Measurements from ENCODE around the gene CDC14A. TPM values are rescaled to one million over a fixed set of nuclear protein-coding genes. Genes with fewer than 3 reads are reported as not detected.

Gene CDC14A
- total RNA-seq, 1 donor from 2014 or later = 6.3 TPM

- H3K79me2 ChIP-seq (ENCODE audit: insufficient read depth, low read length) = peaks cover 5% of the 10 kb centered on the region
- H2AFZ ChIP-seq (ENCODE audit: low read depth, low read length) = no peak overlapping the region
- H3K9me3 ChIP-seq (ENCODE audit: insufficient read depth, low read depth, low read length) = no peaks in the 10 kb centered on the region
- peaks cover 11% of the 10 kb centered on the region for H4K20me1 ChIP-seq (ENCODE audit: insufficient read depth, low read length)
- TF ChIP-seq CTCF (IDR thresholded peaks at IDR 0.05; ENCODE audit: insufficient read depth, low read depth, low read length) (no peak), EZH2 (IDR thresholded peaks at IDR 0.05; ENCODE audit: insufficient read depth, low read length) (no peak)
- DNase-seq (ENCODE audit: low read depth) (no peak), FAIRE-seq (no peak)
- H3K27ac ChIP-seq (ENCODE audit: low read depth, low read length) = no peak overlapping the region
- H3K9ac ChIP-seq (ENCODE audit: low read length) = no peak overlapping the region
- peaks cover 19% of the 10 kb centered on the region for H3K4me1 Mint-ChIP-seq (ENCODE audit: low read depth, unreplicated experiment)
- no peaks in the 10 kb centered on the region for H3K9me3 Mint-ChIP-seq (ENCODE audit: unreplicated experiment)
- H3K27ac Mint-ChIP-seq (ENCODE audit: unreplicated experiment) = no peak overlapping the region
- peaks cover 14% of the 10 kb centered on the region for H3K4me1 ChIP-seq (ENCODE audit: insufficient read depth, low read length)
- H3K4me3 ChIP-seq (ENCODE audit: insufficient read depth, low read depth, low read length) = no peak overlapping the region
- H3K36me3 ChIP-seq (ENCODE audit: insufficient read depth, low read length) = no peaks in the 10 kb centered on the region
- H3K36me3 Mint-ChIP-seq (ENCODE audit: low read depth, unreplicated experiment) = peaks cover 7% of the 10 kb centered on the region
- no peak overlapping the region for H3K4me2 ChIP-seq (ENCODE audit: low read length)
- no peaks in the 10 kb centered on the region for H3K27me3 ChIP-seq (ENCODE audit: insufficient read depth, low read length)
- no peaks in the 10 kb centered on the region for H3K27me3 Mint-ChIP-seq (ENCODE audit: low read depth, unreplicated experiment)
- H3K4me3 Mint-ChIP-seq (ENCODE audit: unreplicated experiment) = no peak overlapping the region
Measured at GRCh38 chr1:100359139-100359538, 6.8 kb downstream of the CDC14A start.

GRCh38 chr1:100360790-100361510 is 8.6 kb downstream of the CDC14A start:
- no peak overlapping the region for H2AFZ ChIP-seq (ENCODE audit: low read depth, low read length)
- H3K27me3 ChIP-seq (ENCODE audit: insufficient read depth, low read length) = no peaks in the 10 kb centered on the region
- FAIRE-seq (peak; percentile 26), DNase-seq (ENCODE audit: low read depth) (peak; percentile 67)
- TF ChIP-seq CTCF (IDR thresholded peaks at IDR 0.05; ENCODE audit: insufficient read depth, low read depth, low read length) (no peak), EZH2 (IDR thresholded peaks at IDR 0.05; ENCODE audit: insufficient read depth, low read length) (no peak)
- no peaks in the 10 kb centered on the region for H3K9me3 ChIP-seq (ENCODE audit: insufficient read depth, low read depth, low read length)
- H3K79me2 ChIP-seq (ENCODE audit: insufficient read depth, low read length) = peaks cover under 1% of the 10 kb centered on the region
- H3K4me1 Mint-ChIP-seq (ENCODE audit: low read depth, unreplicated experiment) = peaks cover 7% of the 10 kb centered on the region
- H3K9ac ChIP-seq (ENCODE audit: low read length) = no peak overlapping the region
- no peak overlapping the region for H3K4me3 Mint-ChIP-seq (ENCODE audit: unreplicated experiment)
- H3K4me1 ChIP-seq (ENCODE audit: insufficient read depth, low read length) = peaks cover 7% of the 10 kb centered on the region
- peak overlapping the region; percentile 12 for H3K27ac Mint-ChIP-seq (ENCODE audit: unreplicated experiment)
- H4K20me1 ChIP-seq (ENCODE audit: insufficient read depth, low read length) = no peaks in the 10 kb centered on the region
- H3K4me3 ChIP-seq (ENCODE audit: insufficient read depth, low read depth, low read length) = no peak overlapping the region
- H3K9me3 Mint-ChIP-seq (ENCODE audit: unreplicated experiment) = no peaks in the 10 kb centered on the region
- H3K4me2 ChIP-seq (ENCODE audit: low read length) = peak overlapping the region; percentile 14
- no peaks in the 10 kb centered on the region for H3K36me3 ChIP-seq (ENCODE audit: insufficient read depth, low read length)
- H3K27me3 Mint-ChIP-seq (ENCODE audit: low read depth, unreplicated experiment) = no peaks in the 10 kb centered on the region
- H3K27ac ChIP-seq (ENCODE audit: low read depth, low read length) = no peak overlapping the region
- peaks cover 7% of the 10 kb centered on the region for H3K36me3 Mint-ChIP-seq (ENCODE audit: low read depth, unreplicated experiment)

GRCh38 chr1:100361511-100362089 is 9.3 kb downstream of the CDC14A start:
- H3K4me2 ChIP-seq (ENCODE audit: low read length) = no peak overlapping the region
- Mint-ChIP-seq H3K4me1 (ENCODE audit: low read depth, unreplicated experiment) (peaks cover 7% of the 10 kb centered on the region), H3K27ac (ENCODE audit: unreplicated experiment) (no peak overlapping the region), H3K36me3 (ENCODE audit: low read depth, unreplicated experiment) (peaks cover 7% of the 10 kb centered on the region), H3K27me3 (ENCODE audit: low read depth, unreplicated experiment) (no peaks in the 10 kb centered on the region), H3K4me3 (ENCODE audit: unreplicated experiment) (no peak overlapping the region), H3K9me3 (ENCODE audit: unreplicated experiment) (no peaks in the 10 kb centered on the region)
- no peak overlapping the region for H3K9ac ChIP-seq (ENCODE audit: low read length)
- no peak overlapping the region for H3K27ac ChIP-seq (ENCODE audit: low read depth, low read length)
- TF ChIP-seq CTCF (IDR thresholded peaks at IDR 0.05; ENCODE audit: insufficient read depth, low read depth, low read length) (no peak), EZH2 (IDR thresholded peaks at IDR 0.05; ENCODE audit: insufficient read depth, low read length) (no peak)
- DNase-seq (ENCODE audit: low read depth) (no peak), FAIRE-seq (no peak)
- no peaks in the 10 kb centered on the region for H3K36me3 ChIP-seq (ENCODE audit: insufficient read depth, low read length)
- peaks cover 7% of the 10 kb centered on the region for H3K4me1 ChIP-seq (ENCODE audit: insufficient read depth, low read length)
- no peaks in the 10 kb centered on the region for H3K9me3 ChIP-seq (ENCODE audit: insufficient read depth, low read depth, low read length)
- H4K20me1 ChIP-seq (ENCODE audit: insufficient read depth, low read length) = no peaks in the 10 kb centered on the region
- no peak overlapping the region for H2AFZ ChIP-seq (ENCODE audit: low read depth, low read length)
- H3K27me3 ChIP-seq (ENCODE audit: insufficient read depth, low read length) = no peaks in the 10 kb centered on the region
- no peak overlapping the region for H3K4me3 ChIP-seq (ENCODE audit: insufficient read depth, low read depth, low read length)
- H3K79me2 ChIP-seq (ENCODE audit: insufficient read depth, low read length) = no peaks in the 10 kb centered on the region

All from astrocyte (in vitro differentiated cells and primary cell).